CD14-positive monocyte (primary cell): Measurements from ENCODE around the gene MRPL57. TPM values are rescaled to one million over a fixed set of nuclear protein-coding genes. Genes with fewer than 3 reads are reported as not detected.
"Not testable (repeated sequence)": the region's sequence is repeated elsewhere in the genome, so short reads cannot be mapped to it uniquely, and the experiment has no call there.

ENCODE experiments used
- DNase-seq, 3 donors: peaks; one replicate each; pipeline ENCODE4 v3.0.0-alpha.2; 2011 to 2022
- H2AFZ ChIP-seq: 2 replicates; pipeline ENCODE4 v1.6.0; 2012; ENCODE audit warnings: mild to moderate bottlenecking, low read depth, low read length, inconsistent platforms; ENCODE audit not compliant: insufficient read depth, poor library complexity, severe bottlenecking
- H3K27ac ChIP-seq, 2 donors: 1 replicate in 1 of 2; 2 replicates in 1 of 2; pipeline ENCODE4 v1.5.1; 2012 to 2013; ENCODE audit warnings: low read length in 2 of 2, control low read depth in 1 of 2, inconsistent platforms in 1 of 2, low read depth in 1 of 2, mild to moderate bottlenecking in 1 of 2
- H3K27me3 ChIP-seq, 2 donors: one replicate each; pipeline versions ENCODE4 v1.6.0 to v1.6.1; 2011 to 2013; ENCODE audit warnings: low read length in 2 of 2; ENCODE audit not compliant: control insufficient read depth in 2 of 2, insufficient read depth in 2 of 2
- H3K36me3 ChIP-seq, 2 donors: replicated peaks in 1 of 2; 1 replicate in 1 of 2; 2 replicates in 1 of 2; pipeline versions ENCODE4 v1.5.1 to v1.6.1; 2012 to 2013; ENCODE audit warnings: low read length in 2 of 2, control low read depth in 1 of 2, inconsistent platforms in 1 of 2, mild to moderate bottlenecking in 1 of 2; ENCODE audit not compliant: insufficient read depth in 2 of 2, control insufficient read depth in 1 of 2
- H3K4me1 ChIP-seq, 2 donors: 1 replicate in 1 of 2; 2 replicates in 1 of 2; pipeline versions ENCODE4 v1.5.1 to v1.6.1; 2012 to 2013; ENCODE audit warnings: low read length in 2 of 2, control low read depth in 1 of 2, inconsistent platforms in 1 of 2, mild to moderate bottlenecking in 1 of 2, moderate library complexity in 1 of 2; ENCODE audit not compliant: insufficient read depth in 2 of 2, control insufficient read depth in 1 of 2
- H3K4me2 ChIP-seq: replicated peaks from 2 replicates; pipeline ENCODE3; 2012; ENCODE audit warnings: low read length, moderate library complexity, mild to moderate bottlenecking; ENCODE audit not compliant: poor library complexity, severe bottlenecking; ENCODE audit errors: extremely low read depth
- H3K4me3 ChIP-seq, 3 experiments: fragments of 200-600 bp in 1 of 3; sonication (generic) in 1 of 3; replicated peaks in 1 of 3; 1 replicate in 2 of 3; 2 replicates in 1 of 3; pipeline ENCODE4 v1.5.1; 2011 to 2013; ENCODE audit warnings: low read length in 3 of 3, mild to moderate bottlenecking in 3 of 3, control low read depth in 2 of 3, low read depth in 2 of 3, inconsistent platforms in 1 of 3, moderate library complexity in 1 of 3
- H3K79me2 ChIP-seq: 2 replicates; pipeline ENCODE4 v1.6.0; 2012; ENCODE audit warnings: mild to moderate bottlenecking, control low read depth, inconsistent platforms, low read length, moderate library complexity; ENCODE audit not compliant: insufficient read depth
- H3K9ac ChIP-seq: 2 replicates; pipeline ENCODE4 v1.6.0; 2017; ENCODE audit warnings: low read length, mild to moderate bottlenecking; ENCODE audit not compliant: insufficient read depth, poor library complexity, severe bottlenecking
- H3K9me3 ChIP-seq, 2 donors: replicated peaks in 1 of 2; 1 replicate in 1 of 2; 2 replicates in 1 of 2; pipeline versions ENCODE4 v1.5.1 to v1.6.1; 2012 to 2013; ENCODE audit warnings: low read length in 2 of 2, control low read depth in 1 of 2; ENCODE audit not compliant: control insufficient read depth in 1 of 2, insufficient read depth in 1 of 2
- H4K20me1 ChIP-seq: 2 replicates; pipeline ENCODE4 v1.6.0; 2012; ENCODE audit warnings: mild to moderate bottlenecking, low read length, control low read depth, moderate library complexity; ENCODE audit not compliant: insufficient read depth
- H3K27ac Mint-ChIP-seq, 7 donors: one replicate each; pipeline ENCODE4 v1.8.0; 2020; ENCODE audit warnings: mild to moderate bottlenecking in 7 of 7, mixed read lengths in 7 of 7, moderate library complexity in 6 of 7, inconsistent platforms in 2 of 7
- H3K27me3 Mint-ChIP-seq, 3 donors: one replicate each; pipeline ENCODE4 v1.8.0; 2021 to 2022; ENCODE audit warnings: low read depth in 3 of 3, mild to moderate bottlenecking in 3 of 3, mixed read lengths in 3 of 3, moderate library complexity in 3 of 3, inconsistent platforms in 1 of 3
- H3K36me3 Mint-ChIP-seq, 2 donors: one replicate each; pipeline ENCODE4 v1.8.0; 2020; ENCODE audit warnings: mixed read lengths in 2 of 2, inconsistent platforms in 1 of 2, mild to moderate bottlenecking in 1 of 2
- H3K4me1 Mint-ChIP-seq: one replicate; pipeline ENCODE4 v1.8.0; 2020; ENCODE audit warnings: mild to moderate bottlenecking, mixed read lengths
- H3K4me3 Mint-ChIP-seq, 2 donors: one replicate each; pipeline ENCODE4 v1.8.0; 2020; ENCODE audit warnings: mild to moderate bottlenecking in 2 of 2, mixed read lengths in 2 of 2, moderate library complexity in 1 of 2
- H3K9me3 Mint-ChIP-seq, 7 donors: one replicate each; pipeline ENCODE4 v1.8.0; 2020 to 2022; ENCODE audit warnings: mixed read lengths in 7 of 7, mild to moderate bottlenecking in 6 of 7, moderate library complexity in 6 of 7, inconsistent platforms in 2 of 7
- WGBS: methylation state at CpG from one replicate; pipeline ENCODE4 v1.1.5; 2013; ENCODE audit warnings: missing lambda C conversion rate; ENCODE audit not compliant: insufficient coverage; 5-methylcytosine and 5-hydroxymethylcytosine counted together
- intact Hi-C, 2 donors: fragments of 100-400 bp; cut with micrococcal nuclease; formaldehyde crosslinking; loops; one replicate each; pipeline versions ENCODE4 v1.15.0 to v1.15.1; 2023
- polyA plus RNA-seq, 3 donors: library from polyadenylated mRNA; depleted of rRNA in 1 of 3; unstranded in 2 of 3; stranded (reverse) in 1 of 3; fragments of 300-500 nt in 2 of 3; fragments of >200 nt in 1 of 3; fragmentation: Illumina TruSeq in 2 of 3; gene quantifications; 1 replicate in 2 of 3; 2 replicates in 1 of 3; pipeline ENCODE4 v1.2.3, GENCODE V29; 2012 to 2021
- TF ChIP-seq, protein P1 (sequence below): fragments of 200-600 bp; IDR thresholded peaks from one replicate; pipeline ENCODE4 v1.8.0; 2022; ENCODE audit warnings: antibody characterized with exemption, mild to moderate bottlenecking

The MRPL57 gene
- polyA plus RNA-seq, 3 donors, result 6.8 to 52.3 (median 41.1) TPM

- peaks cover 5% of the 10 kb centered on the region for H3K4me1 Mint-ChIP-seq
- Histone ChIP-seq H3K9ac (no peak overlapping the region), H3K4me1 (no peaks in the 10 kb centered on the region), H4K20me1 (no peaks in the 10 kb centered on the region), H3K4me3 (no peak overlapping the region), H3K36me3 (no peaks in the 10 kb centered on the region), H3K27ac (no peak overlapping the region), H2AFZ (no peak overlapping the region), H3K79me2 (no peaks in the 10 kb centered on the region), H3K4me2 (no peak overlapping the region), H3K27me3 (no peaks in the 10 kb centered on the region), H3K9me3 (no peaks in the 10 kb centered on the region)
- H3K9me3 Mint-ChIP-seq, result peaks cover 0 to 12% (median 6%) of the 10 kb centered on the region in 7 donors
- whole genome bisulfite sequencing, result no CpG with 5 or more reads among the region's 3 CpGs
- no peak for DNase-seq
- H3K27ac Mint-ChIP-seq, result no peak overlapping the region
- TF ChIP-seq, protein P1, sequence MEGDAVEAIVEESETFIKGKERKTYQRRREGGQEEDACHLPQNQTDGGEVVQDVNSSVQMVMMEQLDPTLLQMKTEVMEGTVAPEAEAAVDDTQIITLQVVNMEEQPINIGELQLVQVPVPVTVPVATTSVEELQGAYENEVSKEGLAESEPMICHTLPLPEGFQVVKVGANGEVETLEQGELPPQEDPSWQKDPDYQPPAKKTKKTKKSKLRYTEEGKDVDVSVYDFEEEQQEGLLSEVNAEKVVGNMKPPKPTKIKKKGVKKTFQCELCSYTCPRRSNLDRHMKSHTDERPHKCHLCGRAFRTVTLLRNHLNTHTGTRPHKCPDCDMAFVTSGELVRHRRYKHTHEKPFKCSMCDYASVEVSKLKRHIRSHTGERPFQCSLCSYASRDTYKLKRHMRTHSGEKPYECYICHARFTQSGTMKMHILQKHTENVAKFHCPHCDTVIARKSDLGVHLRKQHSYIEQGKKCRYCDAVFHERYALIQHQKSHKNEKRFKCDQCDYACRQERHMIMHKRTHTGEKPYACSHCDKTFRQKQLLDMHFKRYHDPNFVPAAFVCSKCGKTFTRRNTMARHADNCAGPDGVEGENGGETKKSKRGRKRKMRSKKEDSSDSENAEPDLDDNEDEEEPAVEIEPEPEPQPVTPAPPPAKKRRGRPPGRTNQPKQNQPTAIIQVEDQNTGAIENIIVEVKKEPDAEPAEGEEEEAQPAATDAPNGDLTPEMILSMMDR, result no peak
- H3K36me3 Mint-ChIP-seq, result no peaks in the 10 kb centered on the region
- H3K27me3 Mint-ChIP-seq, result no peaks in the 10 kb centered on the region
- H3K4me3 Mint-ChIP-seq, result no peak overlapping the region
- intact Hi-C loops, result loop anchor here in 1 of 2 donors (10.0 kb wide), 1 partner anchor 188 kb away; no protein-coding TSS in a partner anchor
Observed at GRCh38 chr13:21133077-21133476, 43.4 kb upstream of the MRPL57 start.

DNA sequence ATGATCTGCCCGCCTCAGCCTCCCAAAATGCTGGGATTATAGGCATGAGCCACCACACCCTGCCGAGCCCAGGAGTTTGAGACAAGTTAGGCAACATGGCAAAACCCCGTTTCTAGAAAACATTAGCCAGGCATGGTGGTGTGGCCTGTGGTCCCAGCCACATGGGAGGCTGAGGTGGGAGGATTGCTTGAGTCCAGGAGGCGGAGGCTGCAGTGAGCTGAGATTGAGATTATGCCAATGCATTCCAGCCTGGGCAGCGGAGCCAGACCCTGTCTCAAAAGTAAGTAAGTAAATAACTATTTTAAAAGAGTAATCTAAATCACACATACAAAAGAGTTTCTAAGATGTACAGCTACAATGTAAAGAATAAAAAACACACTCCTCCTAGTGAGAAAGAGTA, 42.0 kb upstream of the MRPL57 start:
- no peak overlapping the region for H3K27ac ChIP-seq
- H2AFZ ChIP-seq, result no peak overlapping the region
- Mint-ChIP-seq H3K4me3 (no peak overlapping the region), H3K27me3 (no peaks in the 10 kb centered on the region), H3K27ac (no peak overlapping the region), H3K9me3 (peaks cover 0 to 12% (median 6%) of the 10 kb centered on the region in 7 donors), H3K36me3 (no peaks in the 10 kb centered on the region), H3K4me1 (peaks cover 5% of the 10 kb centered on the region)
- H3K36me3 ChIP-seq, result no peaks in the 10 kb centered on the region
- H3K79me2 ChIP-seq, result no peaks in the 10 kb centered on the region
- no peak overlapping the region for H3K4me2 ChIP-seq
- intact Hi-C loops, result loop anchor here in 1 of 2 donors (10.0 kb wide), 1 partner anchor 190 kb away; no protein-coding TSS in a partner anchor
- no peak for DNase-seq
- H3K9me3 ChIP-seq, result no peaks in the 10 kb centered on the region
- H3K4me1 ChIP-seq, result peaks cover 1 to 3% of the 10 kb centered on the region in 2 donors
- H3K27me3 ChIP-seq, result no peaks in the 10 kb centered on the region
- no peaks in the 10 kb centered on the region for H4K20me1 ChIP-seq
- H3K4me3 ChIP-seq, result no peak overlapping the region
- no peak overlapping the region for H3K9ac ChIP-seq
- TF ChIP-seq, protein P1, result no peak
- WGBS, result 86% methylated on average over 1 of the region's 5 CpGs

GRCh38 chr13:21135833-21136232, 40.6 kb upstream of the MRPL57 start:
- not testable (repeated sequence) for H2AFZ ChIP-seq, H3K4me1 Mint-ChIP-seq, H3K4me2 ChIP-seq, H3K27me3 ChIP-seq, H3K4me3 Mint-ChIP-seq, H3K9ac ChIP-seq, H3K36me3 ChIP-seq, DNase-seq, H3K27ac Mint-ChIP-seq, H3K4me1 ChIP-seq, H3K79me2 ChIP-seq, H3K4me3 ChIP-seq, H3K9me3 ChIP-seq, H3K27me3 Mint-ChIP-seq, H3K36me3 Mint-ChIP-seq, H3K9me3 Mint-ChIP-seq, H4K20me1 ChIP-seq, H3K27ac ChIP-seq
- WGBS, result 100% methylated on average over 4 of the region's 6 CpGs
- intact Hi-C loops, result loop anchor here in 1 of 2 donors (5.0 to 10.0 kb wide), 2 partner anchors 64 to 191 kb away; no protein-coding TSS in a partner anchor
